ENCODE results near the gene MAN1C1.

The MAN1C1 gene

GRCh38 chr1:25614501-25615171, 2.0 kb upstream of the MAN1C1 start:
- DNase-seq, result no peak

GRCh38 chr1:25615172-25615541, 1.4 kb upstream of the MAN1C1 start:
- no peak for DNase-seq

GRCh38 chr1:25615563-25616094, 962 bp upstream of the MAN1C1 start:
- DNase-seq, result no peak

GRCh38 chr1:25616987-25617624, 515 bp downstream of the MAN1C1 start:
- peak in 1 of 2 experiments; percentile 20 for DNase-seq

GRCh38 chr1:25617625-25618432, 1.2 kb downstream of the MAN1C1 start:
- DNase-seq, result peak in 1 of 2 experiments; percentile 18

- no peak for DNase-seq
These were observed 1.8 kb downstream of the MAN1C1 start for GRCh38 chr1:25618433-25618808.

- DNase-seq, result peak; percentile 43 to 48
These were observed 2.7 kb downstream of the MAN1C1 start for GRCh38 chr1:25619101-25619890.

GRCh38 chr1:25620211-25620610, 3.6 kb downstream of the MAN1C1 start:
- DNase-seq, result no peak

GRCh38 chr1:25620701-25621350, 4.2 kb downstream of the MAN1C1 start:
- DNase-seq, result no peak

GRCh38 chr1:25621876-25622275, 5.3 kb downstream of the MAN1C1 start:
- DNase-seq, result no peak

- DNase-seq, result peak in 1 of 2 experiments; percentile 43
These were observed 5.9 kb downstream of the MAN1C1 start for GRCh38 chr1:25622531-25622930.

- DNase-seq, result no peak
These were observed 6.4 kb downstream of the MAN1C1 start for GRCh38 chr1:25623007-25623406.

GRCh38 chr1:25623731-25624130, 7.1 kb downstream of the MAN1C1 start:
- no peak for DNase-seq

GRCh38 chr1:25624156-25624555, 7.6 kb downstream of the MAN1C1 start:
- no peak for DNase-seq

- no peak for DNase-seq
These were observed 8.0 kb downstream of the MAN1C1 start for GRCh38 chr1:25624604-25625003.

- DNase-seq, result no peak
These were observed 9.4 kb downstream of the MAN1C1 start for GRCh38 chr1:25626018-25626417.

- DNase-seq, result no peak
These were observed 12.3 kb downstream of the MAN1C1 start for GRCh38 chr1:25628741-25629421.

GRCh38 chr1:25629836-25630235, 13.2 kb downstream of the MAN1C1 start:
- DNase-seq, result no peak

GRCh38 chr1:25631750-25632485, 15.3 kb downstream of the MAN1C1 start:
- DNase-seq, result no peak

GRCh38 chr1:25634066-25634465, 17.5 kb downstream of the MAN1C1 start:
- no peak for DNase-seq

GRCh38 chr1:25634896-25635295, 18.3 kb downstream of the MAN1C1 start:
- no peak for DNase-seq

All from stimulated activated CD4-positive, alpha-beta T cell treated with anti-CD3 and anti-CD28 coated beads, Interleukin-4, amount 100 ng/mL, for 4 hours (primary cell).